ENCODE results near the gene CCDC169.

DNA sequence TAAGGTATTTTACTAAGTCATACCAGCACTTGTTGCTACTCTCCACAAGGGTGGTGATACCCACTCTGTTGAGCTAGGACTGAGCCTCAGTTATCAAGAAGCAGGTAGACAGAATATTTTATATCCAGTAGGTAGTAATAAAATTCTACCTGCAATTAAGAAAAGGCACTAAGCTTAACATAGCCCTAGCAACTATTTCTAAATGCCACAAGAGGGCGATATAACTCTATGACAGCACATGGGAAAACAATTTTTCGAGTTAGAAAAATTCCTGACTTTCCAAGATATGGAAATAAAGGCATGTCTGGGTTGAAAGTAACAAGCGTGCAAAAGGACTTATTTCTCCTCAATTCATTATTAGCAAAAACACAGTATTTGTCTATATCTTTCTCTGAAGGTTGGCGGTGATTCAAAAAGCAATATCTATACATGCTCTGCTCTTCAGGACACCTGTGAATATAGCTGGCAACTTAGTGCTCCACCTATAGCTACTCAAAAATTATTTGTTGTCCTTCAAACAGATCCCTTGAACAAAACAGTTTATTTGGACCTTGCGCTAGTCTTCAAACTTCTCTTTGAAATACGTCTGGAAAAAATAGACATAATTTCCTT is 14.7 kb downstream of the CCDC169 start:
- TF ChIP-seq SUZ12 (IDR thresholded peaks at IDR 0.05; ENCODE audit: extremely low read depth, insufficient read depth, insufficient read length) (no peak), ZNF274 (IDR thresholded peaks at IDR 0.05; ENCODE audit: low read depth, low read length) (no peak)
